NCI-H2227 (cell line): Measurements from ENCODE around the gene TPRX2.
"Not testable (repeated sequence)": the region's sequence is repeated elsewhere in the genome, so short reads cannot be mapped to it uniquely, and the experiment has no call there.

Experiments used
- DNase-seq: peaks from one replicate; lab custom pipeline; 2025; ENCODE audit not compliant: unreplicated experiment; lab: John Stamatoyannopoulos, UW

Gene TPRX2, protein sequence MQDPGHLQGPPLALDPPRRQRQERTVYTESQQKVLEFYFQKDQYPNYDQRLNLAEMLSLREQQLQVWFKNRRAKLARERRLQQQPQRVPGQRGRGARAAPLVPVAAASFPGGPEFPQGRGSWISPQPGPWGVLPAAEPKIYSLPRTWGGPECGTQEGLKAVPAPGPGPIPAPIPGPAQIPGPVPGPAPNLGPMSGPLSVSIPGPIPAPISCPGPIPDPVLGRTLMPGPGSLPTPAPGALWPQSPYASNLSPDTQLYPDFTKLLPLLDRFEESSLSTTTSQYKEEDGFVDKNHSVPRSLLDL

DNA sequence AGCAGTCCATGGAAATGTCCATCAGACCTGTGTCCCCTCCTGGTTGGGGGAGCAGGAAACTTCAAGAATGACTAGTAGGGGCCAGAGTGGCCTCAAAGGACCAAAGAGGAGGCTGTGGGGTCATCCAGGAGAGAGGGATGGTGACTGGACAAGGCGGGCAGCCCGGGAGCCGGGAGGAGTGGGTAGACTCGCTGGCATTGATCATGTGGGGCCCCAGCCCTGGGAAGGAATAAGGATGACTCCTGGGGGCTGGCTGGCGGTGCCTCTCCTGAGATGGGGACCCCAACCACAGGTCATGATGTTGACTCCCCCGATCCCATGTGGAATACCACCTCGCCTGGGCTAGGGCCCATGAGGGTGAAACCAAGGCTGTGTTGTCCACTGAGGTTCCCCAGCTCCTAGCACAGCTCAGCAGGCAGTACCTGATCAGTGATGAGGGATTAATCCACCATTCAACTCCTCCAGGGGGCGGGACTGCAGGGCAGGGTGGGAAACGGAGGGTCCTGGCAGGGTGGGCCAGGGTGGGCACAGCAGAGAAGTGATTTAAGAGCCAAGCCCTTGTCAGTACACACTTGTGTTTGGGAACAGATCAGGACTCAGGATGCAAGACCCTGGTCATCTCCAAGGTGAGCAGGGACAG is at the start of gene TPRX2:
Gene TPRX2 (plus strand): TSS at position 590 of the 640 bp plus-strand sequence. CDS start 12 bp downstream, at position 602.
- not testable (repeated sequence) for DNase-seq

DNA sequence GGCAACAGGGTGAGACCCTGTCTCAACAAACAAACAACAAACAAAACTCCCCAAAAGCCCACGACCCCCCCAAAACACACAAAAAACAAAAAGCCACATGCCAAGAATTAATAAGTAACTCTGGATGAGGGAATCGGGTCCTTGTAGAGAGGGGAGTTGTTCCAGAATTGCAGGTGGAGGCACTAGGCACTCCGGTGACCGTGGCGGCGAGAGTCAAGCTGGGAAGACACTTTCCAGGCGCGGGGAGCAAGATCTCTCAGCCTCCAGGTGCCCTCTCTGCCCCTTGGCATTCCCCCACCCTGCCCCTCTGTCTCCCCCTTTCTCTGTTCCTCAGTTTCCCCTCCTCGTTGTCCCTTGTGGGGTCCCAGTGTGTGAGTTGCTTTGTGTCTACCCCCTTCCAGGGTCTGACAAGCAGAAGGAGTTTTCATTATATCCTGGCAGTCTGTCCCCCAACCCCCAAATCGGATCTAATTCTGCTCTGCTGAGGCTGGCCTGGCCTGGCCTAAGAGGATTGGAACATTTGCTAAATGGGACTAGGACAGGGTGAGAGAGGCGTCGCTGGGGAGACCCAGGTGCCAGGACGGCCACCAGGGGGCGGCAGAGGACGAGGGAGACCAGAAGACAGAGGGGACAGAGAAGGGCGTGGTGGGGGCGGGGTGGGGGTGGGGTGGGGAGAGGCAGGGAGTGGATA is 45.6 kb upstream of the TPRX2 start:
- DNase-seq: peak; percentile 78

DNA sequence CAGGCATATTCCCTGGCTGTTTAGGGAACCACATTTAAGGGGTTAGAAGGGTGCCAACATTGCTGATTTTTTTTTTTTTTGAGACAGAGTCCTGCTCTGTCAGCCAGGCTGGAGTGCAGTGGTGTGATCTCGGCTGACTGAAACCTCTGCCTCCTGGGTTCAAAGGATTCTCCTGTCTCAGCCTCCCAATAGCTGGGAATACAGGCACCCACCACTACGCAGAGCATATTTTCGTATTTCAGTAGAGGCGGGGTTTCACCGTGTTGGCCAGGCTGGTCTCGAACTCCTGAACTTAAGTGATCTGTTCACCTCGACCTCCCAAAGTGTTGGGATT is 45.1 kb upstream of the TPRX2 start:
- DNase-seq: no peak

GRCh38 chr19:47816270-47816669 is 42.8 kb upstream of the TPRX2 start:
- DNase-seq: not testable (repeated sequence)

DNA sequence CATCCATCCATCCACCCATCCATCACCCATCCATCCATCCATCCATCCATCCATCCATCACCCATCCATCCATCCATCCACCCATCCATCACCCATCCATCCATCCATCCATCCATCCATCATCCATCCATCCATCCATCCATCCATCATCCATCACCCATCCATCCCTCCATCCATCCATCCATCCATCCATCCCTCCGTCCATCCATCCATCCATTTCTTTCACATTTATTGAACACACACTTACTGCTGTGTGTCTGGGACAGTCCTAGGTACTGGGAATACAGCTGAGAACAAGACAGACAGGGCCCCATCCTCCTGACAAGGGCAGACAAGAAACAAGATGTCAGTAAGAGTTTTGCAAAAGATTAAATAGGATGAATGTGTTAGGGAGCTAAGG is 40.8 kb upstream of the TPRX2 start:
- not testable (repeated sequence) for DNase-seq

DNA sequence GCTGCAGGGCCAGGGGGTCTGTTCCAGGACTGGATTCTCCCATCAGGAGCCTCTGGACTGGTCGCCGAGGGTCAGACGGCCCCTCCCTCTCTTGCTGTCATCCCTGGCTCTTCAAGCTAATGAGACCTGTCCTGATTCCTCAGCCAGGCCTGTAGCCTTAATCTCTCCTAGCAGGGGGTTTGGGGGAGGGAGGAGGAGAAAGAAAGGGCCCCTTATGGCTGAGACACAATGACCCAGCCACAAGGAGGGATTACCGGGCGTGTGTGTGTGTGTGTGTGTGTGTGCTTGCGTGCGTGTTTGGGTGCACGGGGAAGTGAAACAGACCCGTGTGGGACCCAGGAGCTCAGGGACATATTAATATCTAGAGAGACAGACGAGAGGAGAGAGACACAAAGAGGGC is 39.2 kb upstream of the TPRX2 start:
- DNase-seq: peak; percentile 29

GRCh38 chr19:47820410-47820809 is 38.6 kb upstream of the TPRX2 start:
- DNase-seq: no peak

GRCh38 chr19:47821460-47822020 is 37.5 kb upstream of the TPRX2 start, which contains the start of gene CRX:
Gene CRX, plus strand, starts transcription at chr19:47821937. Its CDS starts 12,507 bp downstream, at chr19:47834444.
- DNase-seq: no peak

DNA sequence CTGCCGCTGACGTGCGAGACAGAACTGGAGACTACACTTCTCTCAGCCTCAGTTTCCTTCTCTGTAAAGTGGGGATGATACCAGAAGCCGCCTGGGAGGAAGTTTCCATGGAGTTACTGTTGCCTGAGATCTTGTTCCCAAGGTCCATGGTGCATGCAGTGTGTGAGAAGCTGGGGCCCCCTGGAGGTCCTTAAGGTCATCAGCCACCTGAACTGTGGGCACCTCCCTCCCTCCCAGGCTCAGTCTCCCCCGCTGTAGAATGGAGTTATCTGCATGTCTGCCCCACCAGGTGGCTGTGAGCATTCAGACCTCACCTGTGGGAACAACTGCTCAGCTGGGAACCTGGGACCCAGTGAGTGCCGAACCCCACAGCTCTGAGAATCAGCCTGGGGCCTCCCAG is 34.6 kb upstream of the TPRX2 start:
- no peak for DNase-seq

DNA sequence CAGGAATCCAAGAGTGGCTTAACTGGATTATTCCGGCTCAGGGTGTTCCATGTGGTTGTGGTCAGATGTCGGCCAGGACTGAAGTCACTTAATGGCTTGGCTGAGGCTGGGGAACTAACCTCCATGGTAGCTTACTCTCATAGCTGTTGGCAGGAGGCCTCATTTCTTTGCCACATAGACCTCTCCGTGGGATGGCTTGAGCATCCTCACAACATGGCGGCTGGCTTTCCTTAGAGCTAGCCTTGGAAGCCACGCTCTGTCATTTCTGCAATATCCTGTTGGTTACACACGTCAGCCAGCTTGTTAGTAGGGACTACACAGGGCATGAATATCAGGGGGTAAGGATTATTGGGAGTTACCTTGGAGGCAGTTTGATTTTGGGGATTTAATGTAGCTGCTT is 32.2 kb upstream of the TPRX2 start:
- DNase-seq: no peak

GRCh38 chr19:47832723-47833122 is 26.3 kb upstream of the TPRX2 start:
- no peak for DNase-seq

DNA sequence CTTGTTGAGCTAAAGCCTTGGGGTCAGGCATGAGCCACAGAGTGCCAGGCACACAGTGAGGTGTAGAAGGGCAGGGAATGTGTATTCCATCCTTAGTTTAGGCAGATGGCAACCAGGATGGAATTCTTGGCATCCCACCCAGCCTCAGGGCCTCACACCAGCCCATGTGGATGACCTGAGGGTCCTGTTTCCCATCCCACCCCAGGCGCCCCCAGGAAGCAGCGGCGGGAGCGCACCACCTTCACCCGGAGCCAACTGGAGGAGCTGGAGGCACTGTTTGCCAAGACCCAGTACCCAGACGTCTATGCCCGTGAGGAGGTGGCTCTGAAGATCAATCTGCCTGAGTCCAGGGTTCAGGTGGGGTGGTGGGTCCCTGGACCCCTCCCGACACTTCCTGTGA is 23.0 kb upstream of the TPRX2 start:
- DNase-seq: no peak

GRCh38 chr19:47839411-47839810 is 19.6 kb upstream of the TPRX2 start:
- no peak for DNase-seq

DNA sequence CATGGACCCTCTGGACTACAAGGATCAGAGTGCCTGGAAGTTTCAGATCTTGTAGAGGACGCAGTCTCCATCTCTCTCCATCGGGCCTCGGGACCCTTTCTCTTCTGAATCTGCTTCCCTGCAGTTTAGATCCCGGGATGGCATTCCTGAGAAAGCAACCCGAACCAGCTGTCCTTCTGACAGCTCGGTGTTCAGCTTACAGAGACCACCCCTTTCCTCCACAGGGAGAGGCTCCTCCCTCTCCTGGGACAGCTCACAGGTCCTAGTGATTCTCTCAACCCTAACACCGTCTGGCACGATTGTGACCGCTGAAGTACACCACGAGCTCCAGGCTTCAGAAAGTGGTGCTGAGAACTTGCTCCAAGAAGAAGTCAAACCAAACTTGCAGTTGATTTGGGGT is 19.1 kb upstream of the TPRX2 start:
- DNase-seq: no peak

DNA sequence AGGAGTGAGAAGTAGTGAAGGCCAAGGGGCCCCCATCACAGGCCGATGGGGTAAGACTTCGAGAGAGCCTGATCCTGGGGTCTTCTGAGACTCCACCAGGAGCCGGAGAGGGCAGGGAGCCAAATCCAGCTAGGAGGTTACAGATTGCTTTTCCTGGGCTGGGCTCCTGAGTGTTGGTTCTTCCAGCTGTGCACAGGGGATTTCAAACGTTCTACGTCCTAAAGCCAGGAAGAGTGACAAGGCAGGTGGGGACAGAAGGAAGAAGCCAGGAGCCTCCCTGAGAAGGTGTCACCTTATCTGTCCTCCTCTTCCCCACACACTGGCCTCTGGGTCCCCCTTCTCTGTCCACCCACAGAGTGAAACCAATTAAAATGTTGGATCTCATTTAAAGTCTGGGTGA is 16.1 kb upstream of the TPRX2 start:
- no peak for DNase-seq

DNA sequence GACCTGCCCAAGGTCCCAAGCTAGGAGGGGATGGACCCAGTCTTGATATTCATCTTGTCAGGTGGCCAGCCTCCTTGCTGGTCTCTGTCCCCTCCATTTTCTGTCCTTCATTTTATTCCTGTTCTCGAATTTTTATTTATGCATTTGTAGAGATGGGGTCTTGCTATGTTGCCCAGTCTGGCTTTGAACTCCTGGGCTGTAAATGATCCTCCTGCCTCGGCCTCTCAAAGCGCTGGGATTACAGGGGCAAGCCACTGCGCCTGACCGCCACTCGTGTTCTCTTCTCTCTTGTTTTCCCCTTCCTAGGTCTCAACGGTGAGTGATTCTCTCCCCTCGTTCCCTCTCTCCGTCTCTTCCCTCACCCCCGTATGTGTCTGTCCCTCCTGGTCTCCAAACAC is 10.6 kb upstream of the TPRX2 start:
- no peak for DNase-seq

DNA sequence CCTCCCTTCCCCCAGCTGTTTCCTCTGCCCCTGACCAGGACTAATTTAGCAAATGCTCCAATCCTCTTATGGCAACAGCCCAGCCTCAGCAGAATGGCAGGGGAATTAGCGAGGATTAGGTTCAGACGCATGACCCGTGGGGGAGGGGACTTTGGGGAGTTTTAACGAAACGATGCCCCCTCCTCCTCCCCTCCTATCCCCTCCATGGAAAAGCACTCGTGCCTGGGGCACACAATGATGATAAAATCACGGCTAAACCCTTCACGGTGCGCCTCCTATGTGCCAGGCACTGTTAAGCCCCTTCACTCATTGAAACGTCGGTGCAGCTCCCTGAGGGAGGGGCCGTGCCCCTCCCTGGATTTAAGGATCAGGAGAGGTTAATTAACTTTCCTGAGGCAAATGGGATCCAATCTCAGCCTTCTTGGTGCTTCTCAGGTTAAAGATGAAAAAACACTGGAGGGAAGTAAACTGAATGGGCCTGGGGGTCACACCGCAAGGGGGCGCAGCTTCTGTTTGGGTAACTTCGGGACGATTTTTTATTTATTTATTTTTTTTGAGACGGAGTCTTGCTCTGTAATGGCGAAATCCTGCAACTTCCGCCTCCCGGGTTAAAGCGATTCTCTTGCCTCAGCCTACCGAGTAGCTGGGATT is 10.1 kb upstream of the TPRX2 start:
- no peak for DNase-seq

DNA sequence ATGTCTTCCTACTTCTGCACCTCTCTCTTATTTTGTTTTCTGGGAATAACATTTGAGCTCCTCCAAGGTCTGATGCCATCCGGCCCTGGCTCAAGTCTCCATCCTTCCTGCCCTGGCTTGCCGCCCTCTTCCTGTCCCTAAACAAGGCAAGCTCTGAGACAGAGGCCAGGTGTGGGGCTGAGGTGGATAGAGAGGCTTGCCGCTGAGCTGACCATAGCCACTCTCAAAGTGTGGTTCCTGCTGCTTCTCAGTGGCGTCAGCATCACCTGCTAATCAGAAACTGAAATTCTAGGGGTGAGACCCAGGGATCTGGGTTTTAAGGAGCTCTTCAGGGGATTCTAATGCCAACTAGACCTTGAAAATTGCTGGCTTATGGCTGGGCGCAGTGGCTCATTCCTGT is 6.0 kb upstream of the TPRX2 start:
- DNase-seq: no peak

- DNase-seq: no peak
These were observed 4.6 kb upstream of the TPRX2 start for GRCh38 chr19:47854459-47854858.

DNA sequence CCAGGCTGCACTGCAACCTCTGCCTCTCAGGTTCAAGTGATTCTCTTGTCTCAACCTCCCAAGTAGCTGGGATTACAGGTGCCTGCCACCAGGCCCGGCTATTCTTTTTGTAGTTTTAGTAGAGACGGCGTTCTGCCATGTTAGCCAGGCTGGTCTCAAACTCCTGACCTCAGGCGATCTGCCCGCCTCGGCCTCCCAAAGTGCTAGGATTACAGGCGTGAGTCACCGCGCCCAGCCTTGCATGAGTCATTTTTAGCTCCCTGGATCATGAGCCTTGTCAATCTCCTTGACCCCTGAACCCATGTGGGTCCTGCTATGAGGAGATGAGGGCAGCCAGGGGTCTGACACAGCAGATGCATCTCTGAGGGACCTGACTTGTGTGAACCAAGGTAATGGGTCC is 804 bp upstream of the TPRX2 start:
- not testable (repeated sequence) for DNase-seq

- not testable (repeated sequence) for DNase-seq
These were observed 803 bp downstream of the TPRX2 start for GRCh38 chr19:47859838-47860237.
